Neural cell (in vitro differentiated cells): ENCODE results near the gene PTPRD.

ENCODE experiments used
- EP300 ChIP-seq: fragments of 450-650 bp; conservative IDR thresholded peaks from 2 replicates; pipeline ENCODE4 v1.6.1; 2014; ENCODE audit warnings: antibody characterized with exemption, mild to moderate bottlenecking, moderate library complexity; ENCODE audit not compliant: poor library complexity, severe bottlenecking
- EZH2 ChIP-seq: fragments of 200-600, 300-800 bp; shearing (Covaris generic), sonication (generic); IDR thresholded peaks from 2 replicates; pipeline ENCODE4 v1.6.1; 2014; ENCODE audit warnings: antibody characterized with exemption, low read length, borderline replicate concordance, mild to moderate bottlenecking; ENCODE audit not compliant: insufficient read depth, poor library complexity, severe bottlenecking
- MXI1 ChIP-seq: fragments of 450-650 bp; conservative IDR thresholded peaks from 2 replicates; pipeline ENCODE4 v1.6.1; 2014; ENCODE audit warnings: antibody characterized with exemption, mild to moderate bottlenecking; ENCODE audit not compliant: poor library complexity, severe bottlenecking
- POLR2AphosphoS5 ChIP-seq: IDR thresholded peaks from 2 replicates; pipeline ENCODE4 v1.6.1; 2012
- RAD21 ChIP-seq: fragments of 450-650 bp; conservative IDR thresholded peaks from 2 replicates; pipeline ENCODE4 v1.6.1; 2014; ENCODE audit warnings: antibody characterized with exemption, mild to moderate bottlenecking, moderate library complexity
- SMC3 ChIP-seq: fragments of 450-650 bp; conservative IDR thresholded peaks from 2 replicates; pipeline ENCODE4 v1.6.1; 2014; ENCODE audit warnings: antibody characterized with exemption, mild to moderate bottlenecking, moderate library complexity; ENCODE audit not compliant: poor library complexity
- TAF1 ChIP-seq: IDR thresholded peaks from 2 replicates; pipeline ENCODE4 v1.6.1; 2012; ENCODE audit warnings: low read depth
- TF ChIP-seq, protein P1 (sequence below): fragments of 450-650 bp; IDR thresholded peaks from 2 replicates; pipeline ENCODE4 v1.5.1; 2014; ENCODE audit warnings: antibody characterized with exemption, mild to moderate bottlenecking, moderate library complexity; ENCODE audit not compliant: poor library complexity, severe bottlenecking
- TF ChIP-seq, protein P2 (sequence below): IDR thresholded peaks from 2 replicates; pipeline ENCODE4 v1.6.1; 2012; ENCODE audit warnings: borderline replicate concordance

DNA sequence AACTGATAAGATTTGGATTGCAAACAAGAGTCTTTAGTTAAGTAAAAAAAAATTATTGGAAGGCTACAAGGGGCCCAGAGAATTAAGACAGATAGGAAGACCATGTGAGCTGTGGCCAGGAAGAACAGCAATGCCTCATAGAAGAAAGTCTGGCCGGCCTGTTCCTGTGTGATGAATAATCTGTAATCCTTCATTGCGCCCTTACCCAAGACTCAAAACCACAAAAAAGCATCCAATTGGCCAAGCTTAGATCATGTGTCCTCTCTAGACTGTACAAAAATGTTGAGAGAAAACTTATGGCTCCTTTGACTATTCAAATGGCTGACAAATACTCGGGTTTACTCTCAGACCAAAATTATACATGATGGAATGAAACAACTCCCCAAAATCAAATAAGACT is 1383.5 kb downstream of the PTPRD start:
- TF ChIP-seq, protein P1, sequence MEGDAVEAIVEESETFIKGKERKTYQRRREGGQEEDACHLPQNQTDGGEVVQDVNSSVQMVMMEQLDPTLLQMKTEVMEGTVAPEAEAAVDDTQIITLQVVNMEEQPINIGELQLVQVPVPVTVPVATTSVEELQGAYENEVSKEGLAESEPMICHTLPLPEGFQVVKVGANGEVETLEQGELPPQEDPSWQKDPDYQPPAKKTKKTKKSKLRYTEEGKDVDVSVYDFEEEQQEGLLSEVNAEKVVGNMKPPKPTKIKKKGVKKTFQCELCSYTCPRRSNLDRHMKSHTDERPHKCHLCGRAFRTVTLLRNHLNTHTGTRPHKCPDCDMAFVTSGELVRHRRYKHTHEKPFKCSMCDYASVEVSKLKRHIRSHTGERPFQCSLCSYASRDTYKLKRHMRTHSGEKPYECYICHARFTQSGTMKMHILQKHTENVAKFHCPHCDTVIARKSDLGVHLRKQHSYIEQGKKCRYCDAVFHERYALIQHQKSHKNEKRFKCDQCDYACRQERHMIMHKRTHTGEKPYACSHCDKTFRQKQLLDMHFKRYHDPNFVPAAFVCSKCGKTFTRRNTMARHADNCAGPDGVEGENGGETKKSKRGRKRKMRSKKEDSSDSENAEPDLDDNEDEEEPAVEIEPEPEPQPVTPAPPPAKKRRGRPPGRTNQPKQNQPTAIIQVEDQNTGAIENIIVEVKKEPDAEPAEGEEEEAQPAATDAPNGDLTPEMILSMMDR, result no peak
- TF ChIP-seq EP300, result no peak
- no peak for TF ChIP-seq POLR2AphosphoS5
- TF ChIP-seq RAD21, result no peak
- TF ChIP-seq, protein P2, sequence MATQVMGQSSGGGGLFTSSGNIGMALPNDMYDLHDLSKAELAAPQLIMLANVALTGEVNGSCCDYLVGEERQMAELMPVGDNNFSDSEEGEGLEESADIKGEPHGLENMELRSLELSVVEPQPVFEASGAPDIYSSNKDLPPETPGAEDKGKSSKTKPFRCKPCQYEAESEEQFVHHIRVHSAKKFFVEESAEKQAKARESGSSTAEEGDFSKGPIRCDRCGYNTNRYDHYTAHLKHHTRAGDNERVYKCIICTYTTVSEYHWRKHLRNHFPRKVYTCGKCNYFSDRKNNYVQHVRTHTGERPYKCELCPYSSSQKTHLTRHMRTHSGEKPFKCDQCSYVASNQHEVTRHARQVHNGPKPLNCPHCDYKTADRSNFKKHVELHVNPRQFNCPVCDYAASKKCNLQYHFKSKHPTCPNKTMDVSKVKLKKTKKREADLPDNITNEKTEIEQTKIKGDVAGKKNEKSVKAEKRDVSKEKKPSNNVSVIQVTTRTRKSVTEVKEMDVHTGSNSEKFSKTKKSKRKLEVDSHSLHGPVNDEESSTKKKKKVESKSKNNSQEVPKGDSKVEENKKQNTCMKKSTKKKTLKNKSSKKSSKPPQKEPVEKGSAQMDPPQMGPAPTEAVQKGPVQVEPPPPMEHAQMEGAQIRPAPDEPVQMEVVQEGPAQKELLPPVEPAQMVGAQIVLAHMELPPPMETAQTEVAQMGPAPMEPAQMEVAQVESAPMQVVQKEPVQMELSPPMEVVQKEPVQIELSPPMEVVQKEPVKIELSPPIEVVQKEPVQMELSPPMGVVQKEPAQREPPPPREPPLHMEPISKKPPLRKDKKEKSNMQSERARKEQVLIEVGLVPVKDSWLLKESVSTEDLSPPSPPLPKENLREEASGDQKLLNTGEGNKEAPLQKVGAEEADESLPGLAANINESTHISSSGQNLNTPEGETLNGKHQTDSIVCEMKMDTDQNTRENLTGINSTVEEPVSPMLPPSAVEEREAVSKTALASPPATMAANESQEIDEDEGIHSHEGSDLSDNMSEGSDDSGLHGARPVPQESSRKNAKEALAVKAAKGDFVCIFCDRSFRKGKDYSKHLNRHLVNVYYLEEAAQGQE, result no peak
- no peak for TF ChIP-seq EZH2
- TF ChIP-seq MXI1, result no peak
- no peak for TF ChIP-seq TAF1
- no peak for TF ChIP-seq SMC3
